ENCODE measurements around the gene CCDC148. TPM values are rescaled to one million over a fixed set of nuclear protein-coding genes. Genes with fewer than 3 reads are reported as not detected.
A peak's percentile ranks its signal among the peaks of the same experiment; 100 is the strongest.

Gene CCDC148
- total and polyA plus RNA-seq, 10 of the 15 experiments (the other 5 are each of a cell fraction or from before 2014, with no cell fraction given), result 0.07 to 0.30 (median 0.18) TPM; not detected in 7

GRCh38 chr2:158457092-158457825 lies 706 bp upstream of the CCDC148 start (continued):
- TF ChIP-seq BCL3 (IDR thresholded peaks at IDR 0.05; ENCODE audit: borderline replicate concordance, insufficient read depth, low read depth, low read length, poor library complexity, severe bottlenecking) (no peak), GABPA (IDR thresholded peaks at IDR 0.05; ENCODE audit: low read depth) (no peak), NRF1 (conservative IDR thresholded peaks at IDR 0.05; ENCODE audit: low read depth, low read length) (no peak), MYB (IDR thresholded peaks at IDR 0.05; ENCODE audit: borderline replicate concordance, low read depth, low read length) (no peak), IRF4 (IDR thresholded peaks at IDR 0.05; ENCODE audit: low read depth, low read length) (no peak), YY1 (IDR thresholded peaks at IDR 0.05; ENCODE audit: low read depth, low read length) (peak; percentile 44; the same call in 1 of the 2 replicates), BCL11A (IDR thresholded peaks at IDR 0.05; ENCODE audit: low read depth, low read length) (no peak), PML (IDR thresholded peaks at IDR 0.05; ENCODE audit: low read length) (no peak), POLR2A (IDR thresholded peaks at IDR 0.05; ENCODE audit: low read depth, low read length) (peak; percentile 44; the same call in 1 of the 2 replicates), FOXK2 (IDR thresholded peaks at IDR 0.05) (no peak), RFX5 (IDR thresholded peaks at IDR 0.05; ENCODE audit: low read depth, low read length) (no peak), NKRF (conservative IDR thresholded peaks at IDR 0.05) (no peak; the same call in 1 of the 2 replicates), MXI1 (IDR thresholded peaks at IDR 0.05; ENCODE audit: low read depth, low read length) (no peak), IKZF2 (IDR thresholded peaks at IDR 0.05) (no peak), SMARCA5 (IDR thresholded peaks at IDR 0.05) (peak; percentile 42; the same call in 1 of the 2 replicates), CHD4 (IDR thresholded peaks at IDR 0.05) (no peak), TCF12 (IDR thresholded peaks at IDR 0.05; ENCODE audit: low read depth, low read length) (no peak), YBX1 (IDR thresholded peaks at IDR 0.05) (no peak), SREBF2 (IDR thresholded peaks at IDR 0.05; ENCODE audit: low read length) (no peak), TCF7 (IDR thresholded peaks at IDR 0.05; ENCODE audit: borderline replicate concordance) (no peak), HDGF (IDR thresholded peaks at IDR 0.05) (no peak), POU2F2 (IDR thresholded peaks at IDR 0.05; ENCODE audit: borderline replicate concordance, low read depth, low read length) (no peak), HDAC2 (IDR thresholded peaks at IDR 0.05) (no peak), RELA (IDR thresholded peaks at IDR 0.05; ENCODE audit: borderline replicate concordance, partially characterized antibody) (no peak), REST (IDR thresholded peaks at IDR 0.05; ENCODE audit: low read depth, low read length) (no peak), NR2F1 (conservative IDR thresholded peaks at IDR 0.05) (peak; percentile 42)
